Right lobe of liver (tissue), 6 donors: ENCODE results near the gene RRP15. TPM values are rescaled to one million over a fixed set of nuclear protein-coding genes. Genes with fewer than 3 reads are reported as not detected.

Experiments
- ATAC-seq, 4 donors: fragments of 200-7000 bp; cut with Tn5 transposase; one replicate each; pipeline ENCODE4 v1.9.1; 2020; ENCODE audit warnings: mild to moderate bottlenecking in 4 of 4, moderate library complexity in 4 of 4
- DNase-seq, 3 donors: peaks; one replicate each; pipeline ENCODE4 v3.0.0-alpha.2; 2020
- H3K27ac ChIP-seq, 3 donors: fragments of 200-600 bp; one replicate each; pipeline ENCODE4 v1.8.0; 2022
- H3K27me3 ChIP-seq, 2 donors: fragments of 200-600 bp; one replicate each; pipeline ENCODE4 v1.8.0; 2022
- H3K36me3 ChIP-seq, 4 donors: fragments of 200-600 bp; sonication (generic) in 1 of 4; one replicate each; pipeline versions ENCODE4 v1.5.1 to v1.8.0; 2017 to 2022; ENCODE audit warnings: control low read depth in 1 of 4
- H3K4me1 ChIP-seq, 4 donors: fragments of 200-600 bp; sonication (generic) in 1 of 4; one replicate each; pipeline versions ENCODE4 v1.5.1 to v1.8.0; 2017 to 2022; ENCODE audit warnings: control low read depth in 1 of 4
- H3K4me3 ChIP-seq, 3 donors: fragments of 200-600 bp; one replicate each; pipeline ENCODE4 v1.8.0; 2022
- H3K9me3 ChIP-seq, 4 donors: fragments of 200-600 bp; sonication (generic) in 1 of 4; one replicate each; pipeline versions ENCODE4 v1.5.1 to v1.8.0; 2017 to 2022; ENCODE audit warnings: control low read depth in 1 of 4
- CTCF ChIP-seq, 4 donors: fragments of 200-600 bp in 3 of 4; fragments of 450-650 bp in 1 of 4; IDR thresholded peaks; one replicate each; pipeline versions ENCODE4 v1.5.1 to v1.8.0; 2016 to 2022; ENCODE audit warnings: antibody characterized with exemption in 4 of 4, mild to moderate bottlenecking in 2 of 4
- POLR2A ChIP-seq: fragments of 450-650 bp; IDR thresholded peaks from one replicate; pipeline ENCODE4 v1.6.1; 2017; ENCODE audit warnings: antibody characterized with exemption, mild to moderate bottlenecking
- WGBS: methylation state at CpG from one replicate; pipeline ENCODE4 v1.1.6; 2018; ENCODE audit warnings: low coverage, low lambda C conversion rate; ENCODE audit not compliant: insufficient coverage; ENCODE audit errors: missing lambda C conversion rate; 5-methylcytosine and 5-hydroxymethylcytosine counted together
- intact Hi-C, 2 donors: fragments of 100-400 bp; cut with DNase I; formaldehyde crosslinking; loops; one replicate each; pipeline versions ENCODE4 v1.11.2 to v1.14.1; 2022
- total RNA-seq, 6 experiments: library from RNA; depleted of rRNA in 2 of 6; stranded (reverse); fragments of >200 nt in 2 of 6; fragmentation: NEBNext Ultra II Directional in 3 of 6; extraction: Animal tissue kit (Norgen Biotek cat#: 25700) in 3 of 6; gene quantifications; one replicate each; pipeline versions ENCODE4 v1.1.0 to v1.2.4, GENCODE V29; 2016 to 2023
- donor health status: DM: no; HTN: yes; CAD: no.
- donor health status: DM: no; HTN: no; CAD: no.
- donor health status: DM: no; HTN: no; CAD: no.
- donor health status: DM: no; HTN: yes; CAD: no.
- donor health status: DM: no; HTN: yes; CAD: no.

Gene RRP15
- total RNA-seq, 6 experiments from 2014 or later = 2.6 to 10.0 (median 5.4) TPM

DNA sequence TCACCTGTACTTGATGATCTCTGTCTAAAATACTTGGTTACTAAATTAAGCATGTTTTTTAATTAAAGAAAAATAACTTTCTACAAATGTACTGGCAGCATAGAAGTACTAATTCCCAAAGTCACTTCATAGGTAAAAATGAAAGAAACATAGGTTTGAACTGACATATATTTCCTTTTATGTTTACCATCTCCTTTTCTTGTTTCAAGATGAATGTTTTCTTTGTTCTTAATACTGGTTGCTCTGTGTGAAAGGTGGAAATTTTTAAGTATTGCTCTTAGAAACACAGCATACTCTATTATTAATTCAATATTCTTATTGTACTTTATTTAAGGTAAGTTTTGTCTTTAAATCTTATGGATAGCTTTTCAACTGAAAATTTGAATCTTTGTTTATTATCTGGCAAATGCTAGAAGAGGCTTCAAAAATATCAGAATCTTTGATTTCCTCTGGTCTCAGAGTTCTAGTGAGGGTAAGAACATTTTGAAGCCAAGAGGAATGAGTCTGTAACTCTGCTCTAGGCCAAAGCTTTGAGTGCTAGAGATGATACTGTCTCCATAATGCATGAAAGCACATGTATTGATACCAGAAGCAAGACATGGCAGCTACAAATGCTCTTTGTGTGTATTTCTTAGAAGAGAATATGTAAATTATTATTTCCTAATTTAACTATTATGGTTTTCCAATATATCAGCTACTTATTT lies 18.2 kb downstream of the RRP15 start:
- Histone ChIP-seq H3K4me3 (no peak overlapping the region), H3K27ac (no peak overlapping the region), H3K27me3 (no peaks in the 10 kb centered on the region), H3K4me1 (no peaks in the 10 kb centered on the region), H3K9me3 (no peaks in the 10 kb centered on the region), H3K36me3 (peaks cover 0 to 3% (median 0%) of the 10 kb centered on the region in 4 donors)
- DNase-seq (no peak), ATAC-seq (no peak)
- intact Hi-C loops = no loop called here
- TF ChIP-seq CTCF (IDR thresholded peaks at IDR 0.05) (no peak), POLR2A (no peak)

GRCh38 chr1:218304281-218305039 lies 19.4 kb downstream of the RRP15 start:
- H3K4me1 ChIP-seq = no peaks in the 10 kb centered on the region
- no peaks in the 10 kb centered on the region for H3K27me3 ChIP-seq
- TF ChIP-seq CTCF (IDR thresholded peaks at IDR 0.05) (no peak), POLR2A (no peak)
- H3K36me3 ChIP-seq = peaks cover 0 to 9% (median 0%) of the 10 kb centered on the region in 4 donors
- H3K27ac ChIP-seq = no peak overlapping the region
- no peak for ATAC-seq
- H3K4me3 ChIP-seq = no peak overlapping the region
- 72% methylated on average over 8 of the region's 8 CpGs for WGBS
- intact Hi-C loops = no loop called here
- DNase-seq = no peak
- no peaks in the 10 kb centered on the region for H3K9me3 ChIP-seq

- 88% methylated on average over 6 of the region's 6 CpGs for WGBS
- ATAC-seq = no peak
- peaks cover 0 to 9% (median 0%) of the 10 kb centered on the region in 4 donors for H3K36me3 ChIP-seq
Observed at GRCh38 chr1:218305472-218306064, 20.5 kb downstream of the RRP15 start.

GRCh38 chr1:218312509-218312908 lies 27.4 kb downstream of the RRP15 start:
- Histone ChIP-seq H3K9me3 (no peaks in the 10 kb centered on the region), H3K4me1 (no peaks in the 10 kb centered on the region), H3K36me3 (peaks cover 0 to 6% (median 0%) of the 10 kb centered on the region in 4 donors), H3K27ac (no peak overlapping the region), H3K27me3 (no peaks in the 10 kb centered on the region), H3K4me3 (no peak overlapping the region)
- no peak for DNase-seq
- TF ChIP-seq CTCF (IDR thresholded peaks at IDR 0.05) (no peak), POLR2A (no peak)
- ATAC-seq = no peak
- intact Hi-C loops = no loop called here
- WGBS = 87% methylated on average over 2 of the region's 2 CpGs

More at GRCh38 chr1:218305472-218306064, 20.5 kb downstream of the RRP15 start:
- intact Hi-C loops = no loop called here
- TF ChIP-seq CTCF (IDR thresholded peaks at IDR 0.05) = no peak
- no peak for TF ChIP-seq POLR2A
- no peaks in the 10 kb centered on the region for H3K4me1 ChIP-seq
- H3K27ac ChIP-seq = no peak overlapping the region
- H3K9me3 ChIP-seq = no peaks in the 10 kb centered on the region
- no peak overlapping the region for H3K4me3 ChIP-seq
- no peak for DNase-seq
- H3K27me3 ChIP-seq = no peaks in the 10 kb centered on the region
